K562 (cell line): ENCODE measurements around the gene LENEP. TPM values are rescaled to one million over a fixed set of nuclear protein-coding genes. Genes with fewer than 3 reads are reported as not detected.

Experiments
- ATAC-seq: fragments of 200-7000 bp; cut with Tn5 transposase; 3 replicates; pipeline ENCODE4 v1.9.1; 2020; ENCODE audit warnings: moderate library complexity
- BruUV-seq: library from RNA; stranded (reverse); fragments of 400-500 nt; replicated peaks from 2 replicates; lab custom pipeline; 2021; lab: Mats Ljungman, UMichigan
- CTCF ChIA-PET: fragments of 300-600 bp; formaldehyde crosslinking; extraction: SDS; loops from one replicate; lab custom pipeline; 2021; ENCODE audit warnings: low intra/inter-chr PET ratio; lab: Yijun Ruan, JAX
- POLR2A ChIA-PET: fragments of 300-600, 350-650 bp; sonication (Branson Sonifier 250); formaldehyde crosslinking; extraction: SDS; loops from one replicate; lab custom pipeline; 2021; ENCODE audit warnings: antibody characterized with exemption, inconsistent platforms; lab: Yijun Ruan, JAX
- DNase-seq, 4 experiments: peaks; one replicate each; pipeline versions ENCODE4 v3.0.0 to v3.0.0-alpha.2; 2011 to 2018; ENCODE audit warnings: low spot score in 3 of 4, mixed read lengths in 3 of 4; ENCODE audit errors: extremely low read depth in 1 of 4
- FAIRE-seq: peaks from 2 replicates; lab custom pipeline; 2011; peaks lifted over from hg19 to GRCh38; lab: Jason Lieb, UNC
- H2AFZ ChIP-seq: 2 replicates; pipeline ENCODE4 v1.6.0; 2011; ENCODE audit warnings: low read depth, low read length, control low read depth, inconsistent platforms
- H3K27ac ChIP-seq: fragments of 200-600 bp; 3 replicates; pipeline ENCODE4 v1.8.0; 2011; ENCODE audit warnings: low read depth, mild to moderate bottlenecking, control low read depth, inconsistent platforms, low read length, moderate library complexity, mixed read lengths; ENCODE audit errors: extremely low read depth
- H3K27me3 ChIP-seq, 2 experiments: fragments of 300-600 bp in 1 of 2; 2 replicates in 1 of 2; 3 replicates in 1 of 2; pipeline versions ENCODE4 v1.6.0 to v1.8.0; 2011; ENCODE audit warnings: inconsistent platforms in 2 of 2, low read length in 2 of 2, mild to moderate bottlenecking in 1 of 2, mixed read lengths in 1 of 2, moderate library complexity in 1 of 2; ENCODE audit not compliant: control insufficient read depth in 2 of 2, insufficient read depth in 2 of 2
- H3K36me3 ChIP-seq: fragments of 300-600 bp; 3 replicates; pipeline ENCODE4 v1.8.0; 2011; ENCODE audit warnings: mild to moderate bottlenecking, low read length, inconsistent platforms; ENCODE audit not compliant: control insufficient read depth, insufficient read depth
- H3K4me1 ChIP-seq, 2 experiments: fragments of 200-600 bp in 1 of 2; replicated peaks in 1 of 2; 2 replicates in 1 of 2; 3 replicates in 1 of 2; pipeline versions ENCODE4 v1.5.1 to v1.8.0; 2011; ENCODE audit warnings: inconsistent platforms in 2 of 2, low read length in 2 of 2, mild to moderate bottlenecking in 1 of 2, mixed read lengths in 1 of 2, moderate library complexity in 1 of 2; ENCODE audit not compliant: control insufficient read depth in 2 of 2, insufficient read depth in 2 of 2
- H3K4me2 ChIP-seq: 2 replicates; pipeline ENCODE4 v1.6.1; 2011; ENCODE audit warnings: low read length, control low read depth, inconsistent platforms, mixed read lengths; ENCODE audit not compliant: insufficient read depth
- H3K4me3 ChIP-seq: fragments of 200-600 bp; sonication (generic), shearing (Covaris generic); 2 replicates; pipeline ENCODE4 v1.5.1; 2016; ENCODE audit warnings: control low read depth, inconsistent platforms
- H3K79me2 ChIP-seq: fragments of 200-600 bp; 3 replicates; pipeline ENCODE4 v1.8.0; 2011; ENCODE audit warnings: low read length, inconsistent platforms; ENCODE audit not compliant: control insufficient read depth, insufficient read depth
- H3K9ac ChIP-seq, 2 experiments: 2 replicates each; pipeline versions ENCODE4 v1.6.0 to v1.6.1; 2011; ENCODE audit warnings: low read depth in 2 of 2, low read length in 2 of 2, control low read depth in 1 of 2, inconsistent platforms in 1 of 2, mild to moderate bottlenecking in 1 of 2, mixed read lengths in 1 of 2; ENCODE audit not compliant: insufficient read depth in 1 of 2
- H3K9me1 ChIP-seq: one replicate; pipeline ENCODE4 v1.6.0; 2011; ENCODE audit warnings: inconsistent platforms, mild to moderate bottlenecking, low read length, moderate library complexity; ENCODE audit not compliant: control insufficient read depth, insufficient read depth
- H3K9me3 ChIP-seq: replicated peaks from 2 replicates; pipeline ENCODE4 v1.5.1; 2011; ENCODE audit warnings: low read depth, low read length, inconsistent platforms; ENCODE audit not compliant: control insufficient read depth, insufficient read depth
- H4K20me1 ChIP-seq: replicated peaks from 2 replicates; pipeline ENCODE4 v1.6.1; 2011; ENCODE audit warnings: low read length, inconsistent platforms, mixed read lengths; ENCODE audit not compliant: control insufficient read depth, insufficient read depth
- ATF7 ChIP-seq: fragments of 450-650 bp; IDR thresholded peaks from 2 replicates; pipeline ENCODE4 v1.7.1; 2014; ENCODE audit warnings: mild to moderate bottlenecking, moderate library complexity
- BRD9 ChIP-seq: fragments of 450-650 bp; IDR thresholded peaks from 2 replicates; pipeline ENCODE4 v1.6.1; 2018; ENCODE audit warnings: low read depth; ENCODE audit not compliant: partially characterized antibody
- FOXM1 ChIP-seq, 2 experiments: fragments of 450-650 bp in 1 of 2; sonication (generic) in 1 of 2; formaldehyde crosslinking in 1 of 2; IDR thresholded peaks; 2 replicates each; pipeline versions ENCODE4 v1.6.1 to v1.9.0; 2017 to 2022; ENCODE audit warnings: low read depth in 2 of 2, mild to moderate bottlenecking in 2 of 2, missing genetic modification reagents in 1 of 2, moderate library complexity in 1 of 2
- HDAC6 ChIP-seq: IDR thresholded peaks from 2 replicates; pipeline ENCODE4 v1.6.1; 2012; ENCODE audit warnings: low read depth, mild to moderate bottlenecking, control low read depth, inconsistent platforms, low read length, moderate library complexity
- MBD2 ChIP-seq: sonication (generic); IDR thresholded peaks from 2 replicates; pipeline ENCODE4 v1.6.1; 2016; ENCODE audit warnings: low read depth, borderline replicate concordance
- MEIS2 ChIP-seq: fragments of 450-650 bp; IDR thresholded peaks from 2 replicates; pipeline ENCODE4 v1.6.1; 2014; ENCODE audit warnings: mild to moderate bottlenecking; ENCODE audit not compliant: partially characterized antibody
- MTA1 ChIP-seq: fragments of 450-650 bp; IDR thresholded peaks from 2 replicates; pipeline ENCODE4 v1.6.1; 2017; ENCODE audit warnings: borderline replicate concordance
- NFXL1 ChIP-seq: fragments of 450-650 bp; formaldehyde crosslinking; IDR thresholded peaks from 2 replicates; pipeline ENCODE4 v1.4.0; 2021; ENCODE audit warnings: mild to moderate bottlenecking
- NFYB ChIP-seq: IDR thresholded peaks from 2 replicates; pipeline ENCODE4 v1.6.1; 2011; ENCODE audit warnings: mild to moderate bottlenecking, moderate library complexity; ENCODE audit not compliant: insufficient read length; ENCODE audit errors: extremely low read depth
- PHF8 ChIP-seq: fragments of 200-600 bp; sonication (generic); IDR thresholded peaks from 2 replicates; pipeline ENCODE4 v1.6.1; 2012; ENCODE audit warnings: mixed run types, mild to moderate bottlenecking, inconsistent platforms, low read length, moderate library complexity, borderline replicate concordance
- SIN3A ChIP-seq, 2 experiments: fragments of 150-350 bp in 1 of 2; IDR thresholded peaks; 2 replicates each; pipeline ENCODE4 v1.6.1; 2011 to 2016; ENCODE audit warnings: borderline replicate concordance in 2 of 2, low read depth in 2 of 2, low read length in 2 of 2, mild to moderate bottlenecking in 2 of 2, moderate library complexity in 2 of 2; ENCODE audit not compliant: control insufficient read depth in 1 of 2
- ZC3H11A ChIP-seq: IDR thresholded peaks from 2 replicates; pipeline ENCODE4 v1.6.1; 2012; ENCODE audit warnings: low read depth, low read length, improper control_type of control experiment
- WGBS: fragments of 100-300 bp; shearing (Covaris generic); methylation state at CpG from one replicate; pipeline ENCODE4 v1.1.6; 2016; ENCODE audit warnings: low coverage, mixed read lengths; ENCODE audit not compliant: insufficient coverage; ENCODE audit errors: missing lambda C conversion rate; 5-methylcytosine and 5-hydroxymethylcytosine counted together
- in situ Hi-C: fragments of 300-500 bp; cut with MboI; formaldehyde crosslinking; loops from 4 replicates; pipeline ENCODE4 v1.15.0; 2018; ENCODE audit warnings: inconsistent platforms, mixed read lengths
- intact Hi-C: fragments of 100-400 bp; cut with micrococcal nuclease; formaldehyde crosslinking; loops from 2 replicates; pipeline ENCODE4 v1.14.2; 2022
- polyA plus RNA-seq, 8 experiments: library from polyadenylated mRNA; depleted of rRNA in 4 of 8; stranded (reverse) in 5 of 8; unstranded in 3 of 8; fragments of >200 nt; fragmentation: Nextera tagmentation in 2 of 8; fragmentation: Illumina TruSeq in 1 of 8; extraction: Ambion mirVana in 2 of 8; extraction: Trizol in 1 of 8; gene quantifications; 2 replicates each; pipeline versions ENCODE4 v1.2.1 to v1.2.3, GENCODE V29; 2011 to 2014; ENCODE audit warnings: inconsistent platforms in 1 of 8, missing spikeins in 1 of 8
- total RNA-seq, 7 experiments: library from RNA; depleted of rRNA in 6 of 7; stranded (reverse); fragments of >200 nt in 6 of 7; fragmentation: Illumina TruSeq in 2 of 7; extraction: Trizol in 2 of 7; gene quantifications; 2 replicates each; pipeline versions ENCODE4 v1.2.1 to v1.2.3, GENCODE V29; 2011 to 2021; ENCODE audit warnings: low replicate concordance in 1 of 7
- TF ChIP-seq, protein P1 (sequence below): fragments of 450-650 bp; IDR thresholded peaks from 2 replicates; pipeline ENCODE4 v1.6.1; 2017; ENCODE audit warnings: antibody characterized with exemption
- TF ChIP-seq, protein P2 (sequence below): sonication (generic); formaldehyde crosslinking; IDR thresholded peaks from 2 replicates; pipeline ENCODE4 v1.8.0; 2022; ENCODE audit warnings: mild to moderate bottlenecking, missing genetic modification reagents

LENEP gene
- total and polyA plus RNA-seq, 9 of the 15 experiments (the other 6 are each of a cell fraction or from before 2014, with no cell fraction given), result 0.23 to 0.87 (median 0.67) TPM; not detected in 5

DNA sequence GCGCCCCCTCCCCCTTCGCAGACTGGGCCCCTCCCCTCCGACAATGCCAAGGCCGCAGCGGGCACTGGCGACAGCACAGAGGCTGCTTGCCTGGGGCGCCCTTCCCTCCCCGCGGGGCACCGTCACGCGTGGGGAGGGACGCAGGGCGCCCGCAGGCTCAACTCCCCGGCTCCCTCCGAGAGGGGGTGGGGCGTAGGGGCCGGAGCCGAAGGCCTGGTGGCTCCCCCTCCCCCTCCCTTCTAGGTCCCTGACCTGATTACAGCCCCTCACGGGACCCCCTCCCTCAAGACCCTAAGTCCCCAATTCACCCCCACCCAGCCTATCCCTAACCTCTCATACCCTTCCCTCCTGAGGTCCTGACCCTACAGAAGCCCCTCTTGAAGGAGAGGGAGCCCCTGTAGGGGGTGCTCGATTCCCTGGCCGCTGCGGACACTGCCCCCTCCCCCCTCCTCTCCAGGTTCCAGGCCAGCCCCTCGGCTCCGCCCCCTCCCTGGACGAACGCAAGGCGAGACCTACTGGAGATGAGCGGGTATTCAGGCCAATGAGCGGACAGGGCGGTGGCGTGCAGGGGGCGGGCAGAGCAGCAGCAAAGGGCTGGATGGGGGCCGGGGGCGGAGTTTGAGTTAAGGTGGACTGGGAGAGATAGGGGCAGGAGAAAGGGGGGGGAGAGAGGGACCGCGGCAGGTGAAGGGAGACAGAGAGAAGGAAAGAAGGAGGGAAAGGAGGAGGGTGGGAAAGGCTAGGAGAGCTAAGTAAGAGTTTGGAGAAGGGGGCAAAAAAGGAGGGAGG lies 8.5 kb downstream of the LENEP start (continued):
- TF ChIP-seq FOXM1 (IDR thresholded peaks at IDR 0.05; ENCODE audit: low read depth), result peak; percentile 93
- TF ChIP-seq FOXM1 (CRISPR knock-in tag; IDR thresholded peaks at IDR 0.05; ENCODE audit: low read depth), result no peak
- TF ChIP-seq, protein P1, sequence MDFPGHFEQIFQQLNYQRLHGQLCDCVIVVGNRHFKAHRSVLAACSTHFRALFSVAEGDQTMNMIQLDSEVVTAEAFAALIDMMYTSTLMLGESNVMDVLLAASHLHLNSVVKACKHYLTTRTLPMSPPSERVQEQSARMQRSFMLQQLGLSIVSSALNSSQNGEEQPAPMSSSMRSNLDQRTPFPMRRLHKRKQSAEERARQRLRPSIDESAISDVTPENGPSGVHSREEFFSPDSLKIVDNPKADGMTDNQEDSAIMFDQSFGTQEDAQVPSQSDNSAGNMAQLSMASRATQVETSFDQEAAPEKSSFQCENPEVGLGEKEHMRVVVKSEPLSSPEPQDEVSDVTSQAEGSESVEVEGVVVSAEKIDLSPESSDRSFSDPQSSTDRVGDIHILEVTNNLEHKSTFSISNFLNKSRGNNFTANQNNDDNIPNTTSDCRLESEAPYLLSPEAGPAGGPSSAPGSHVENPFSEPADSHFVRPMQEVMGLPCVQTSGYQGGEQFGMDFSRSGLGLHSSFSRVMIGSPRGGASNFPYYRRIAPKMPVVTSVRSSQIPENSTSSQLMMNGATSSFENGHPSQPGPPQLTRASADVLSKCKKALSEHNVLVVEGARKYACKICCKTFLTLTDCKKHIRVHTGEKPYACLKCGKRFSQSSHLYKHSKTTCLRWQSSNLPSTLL, result no peak
- 0 out of 2 replicates have a peak, but pooled peaks have one; percentile 10 for TF ChIP-seq ZC3H11A
- peak; percentile 56; the same call in 1 of the 2 replicates for TF ChIP-seq ATF7

DNA sequence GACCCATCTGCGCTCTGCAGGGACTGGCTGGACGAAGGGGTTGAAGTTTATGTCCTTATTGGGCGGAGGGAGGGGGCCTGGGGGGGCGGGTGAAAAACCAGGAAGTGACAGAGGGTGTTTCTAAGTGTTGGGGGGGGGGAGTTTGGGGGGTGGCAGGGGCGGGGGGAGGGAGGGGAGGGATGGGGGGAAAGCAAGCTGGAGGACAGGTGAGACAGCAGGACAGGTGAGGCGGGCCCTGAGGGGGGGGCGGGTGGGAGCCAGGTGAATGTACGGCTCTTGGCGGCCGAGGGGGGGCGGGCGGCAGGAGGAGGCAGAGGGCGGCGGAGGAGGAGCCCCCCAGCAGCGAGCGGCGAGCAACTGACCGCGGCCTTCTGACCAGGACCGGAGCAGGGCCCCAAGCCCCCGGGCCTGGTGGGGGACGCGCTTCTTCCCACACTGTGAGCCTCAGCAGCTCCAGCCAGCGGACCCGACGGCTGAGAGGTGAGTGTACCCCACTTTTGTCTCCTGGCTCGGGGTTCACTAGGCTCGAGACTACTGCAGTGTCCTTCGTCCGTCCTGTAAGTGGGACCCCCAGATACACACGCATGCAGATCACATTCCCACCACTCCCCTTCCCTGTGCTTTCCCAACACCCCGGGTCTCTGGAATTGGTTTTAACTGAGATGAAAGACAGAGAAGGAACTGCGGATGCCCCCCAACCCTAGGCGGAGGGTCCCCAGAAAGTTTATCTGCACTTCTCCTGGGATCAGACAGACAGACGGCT lies 9.3 kb downstream of the LENEP start, which contains the start of gene ZBTB7B:
Gene ZBTB7B (plus strand): TSS at position 339 of the 763 bp plus-strand sequence. CDS start 11,859 bp downstream, outside the sequence.
- no TSS peak for BruUV-seq
- TF ChIP-seq SIN3A (IDR thresholded peaks at IDR 0.05; ENCODE audit: borderline replicate concordance in 2 of 2, control insufficient read depth in 1 of 2, low read depth in 2 of 2, low read length in 2 of 2), result peak; percentile 27 to 29; a peak in 1 of 4 replicates
- peak; percentile 22 for TF ChIP-seq BRD9
- TF ChIP-seq PHF8, result peak; percentile 46; the same call in 1 of the 2 replicates
- TF ChIP-seq, protein P2, sequence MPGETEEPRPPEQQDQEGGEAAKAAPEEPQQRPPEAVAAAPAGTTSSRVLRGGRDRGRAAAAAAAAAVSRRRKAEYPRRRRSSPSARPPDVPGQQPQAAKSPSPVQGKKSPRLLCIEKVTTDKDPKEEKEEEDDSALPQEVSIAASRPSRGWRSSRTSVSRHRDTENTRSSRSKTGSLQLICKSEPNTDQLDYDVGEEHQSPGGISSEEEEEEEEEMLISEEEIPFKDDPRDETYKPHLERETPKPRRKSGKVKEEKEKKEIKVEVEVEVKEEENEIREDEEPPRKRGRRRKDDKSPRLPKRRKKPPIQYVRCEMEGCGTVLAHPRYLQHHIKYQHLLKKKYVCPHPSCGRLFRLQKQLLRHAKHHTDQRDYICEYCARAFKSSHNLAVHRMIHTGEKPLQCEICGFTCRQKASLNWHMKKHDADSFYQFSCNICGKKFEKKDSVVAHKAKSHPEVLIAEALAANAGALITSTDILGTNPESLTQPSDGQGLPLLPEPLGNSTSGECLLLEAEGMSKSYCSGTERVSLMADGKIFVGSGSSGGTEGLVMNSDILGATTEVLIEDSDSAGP, result no peak
- TF ChIP-seq MEIS2, result no peak
- 0 out of 2 replicates have a peak, but pooled peaks have one; percentile 17 for TF ChIP-seq MBD2
- no peak for TF ChIP-seq MTA1
- no peak for TF ChIP-seq NFXL1 (CRISPR knock-in tag)
- no peak for TF ChIP-seq HDAC6
- no peak for TF ChIP-seq NFYB

More for the DNA sequence above, 9.3 kb downstream of the LENEP start, which contains the start of gene ZBTB7B:
- Histone ChIP-seq H3K36me3 (peaks cover 33% of the 10 kb centered on the region; the same call in 2 of the 3 replicates), H3K27ac (peak within 1 kb of the TSS; percentile 99), H3K9me3 (no peaks in the 10 kb centered on the region), H3K9ac (peak within 1 kb of the TSS; percentile 99), H3K4me1 (peaks cover 45 to 74% of the 10 kb centered on the region in 2 experiments), H4K20me1 (peaks cover 3% of the 10 kb centered on the region; the same call in 1 of the 2 replicates), H3K27me3 (no peaks in the 10 kb centered on the region), H3K79me2 (peaks cover 58% of the 10 kb centered on the region), H3K4me2 (peak within 1 kb of the TSS; percentile 99), H3K4me3 (peak within 1 kb of the TSS; percentile 97), H2AFZ (peak within 1 kb of the TSS; percentile 95), H3K9me1 (no peaks in the 10 kb centered on the region)
- ATAC-seq (peak; percentile 0; the same call in 1 of the 3 replicates), DNase-seq (peak; percentile 48 to 79 (median 58)), FAIRE-seq (peak; percentile 32)
- WGBS, result 2% methylated on average over 13 of the region's 35 CpGs
- intact Hi-C loops, result loop anchor here (1.0 to 5.0 kb wide), 4 partner anchors 15 to 445 kb away; partner anchors contain the start of genes EFNA3 and UBE2Q1
- ChIA-PET CTCF (no interaction called here), POLR2A (interaction anchor here (0.6 to 1.5 kb wide), 2 partner anchors 19 to 39 kb away, joined by 3 read pairs; no protein-coding TSS in a partner anchor)
- in situ Hi-C loops, result no loop called here
